Panc1 (cell line): ENCODE results near the gene OR5AU1. TPM values are rescaled to one million over a fixed set of nuclear protein-coding genes. Genes with fewer than 3 reads are reported as not detected.

Experiments used
- ATAC-seq: fragments of 200-7000 bp; cut with Tn5 transposase; 2 replicates; pipeline ENCODE4 v1.9.1; 2020; ENCODE audit warnings: mild to moderate bottlenecking, moderate library complexity
- BruUV-seq: library from RNA; stranded (reverse); fragments of 400-500 nt; replicated peaks from 2 replicates; lab custom pipeline; 2021; lab: Mats Ljungman, UMichigan
- CTCF ChIA-PET: fragments of 300-600 bp; sonication (Branson Sonifier 250); formaldehyde crosslinking; loops from one replicate; lab custom pipeline; 2022; ENCODE audit warnings: antibody characterized with exemption; lab: Charles Lee
- POLR2A ChIA-PET: fragments of 300-600 bp; sonication (Branson Sonifier 250); formaldehyde crosslinking; loops from one replicate; lab custom pipeline; 2022; ENCODE audit warnings: antibody characterized with exemption; lab: Charles Lee
- DNase-seq: peaks from one replicate; pipeline ENCODE4 v3.0.0-alpha.2; 2010; ENCODE audit warnings: low read depth, low spot score
- H3K27ac ChIP-seq: 2 replicates; pipeline ENCODE4 v1.5.1; 2011; ENCODE audit warnings: mild to moderate bottlenecking, low read length, inconsistent platforms
- H3K27me3 ChIP-seq: fragments of 200-500 bp; sonication (Bioruptor generic); 2 replicates; pipeline ENCODE4 v1.6.0; 2014; ENCODE audit warnings: low read length, inconsistent platforms; ENCODE audit not compliant: control insufficient read depth, insufficient read depth
- H3K36me3 ChIP-seq: fragments of 200-500 bp; sonication (Bioruptor generic); 2 replicates; pipeline ENCODE4 v1.5.1; 2014; ENCODE audit warnings: inconsistent platforms, mild to moderate bottlenecking, low read length, moderate library complexity; ENCODE audit not compliant: control insufficient read depth, insufficient read depth
- H3K4me1 ChIP-seq: 2 replicates; pipeline ENCODE4 v1.5.1; 2011; ENCODE audit warnings: inconsistent platforms, mild to moderate bottlenecking, low read length, moderate library complexity; ENCODE audit not compliant: control insufficient read depth, insufficient read depth
- H3K4me3 ChIP-seq, 2 experiments: 2 replicates each; pipeline ENCODE4 v1.5.1; 2011 to 2012; ENCODE audit warnings: low read depth in 2 of 2, low read length in 2 of 2, mild to moderate bottlenecking in 2 of 2, inconsistent platforms in 1 of 2, moderate library complexity in 1 of 2
- H3K9me3 ChIP-seq: fragments of 200-500 bp; sonication (Bioruptor generic); 2 replicates; pipeline ENCODE4 v1.5.1; 2014; ENCODE audit warnings: low read depth, mild to moderate bottlenecking, inconsistent platforms, low read length, moderate library complexity; ENCODE audit not compliant: control insufficient read depth, insufficient read depth
- POLR2AphosphoS5 ChIP-seq: IDR thresholded peaks from 2 replicates; pipeline ENCODE4 v1.6.1; 2012; ENCODE audit warnings: mild to moderate bottlenecking, low read depth, low read length, moderate library complexity
- SIN3A ChIP-seq: IDR thresholded peaks from 2 replicates; pipeline ENCODE4 v1.6.1; 2012; ENCODE audit warnings: low read depth, mild to moderate bottlenecking, low read length, moderate library complexity, borderline replicate concordance; ENCODE audit not compliant: insufficient read depth
- TCF7L2 ChIP-seq: IDR thresholded peaks from 2 replicates; pipeline ENCODE4 v1.6.1; 2011; ENCODE audit warnings: mild to moderate bottlenecking, low read depth, low read length, inconsistent platforms
- in situ Hi-C: cut with HindIII; loops from 2 replicates; pipeline ENCODE4 v1.10.0; 2016; ENCODE audit warnings: low sequenced_read_pairs, low pct_unique_long_range_greater_than_20kb
- intact Hi-C: fragments of 100-400 bp; cut with micrococcal nuclease; formaldehyde crosslinking; loops from one replicate; pipeline ENCODE4 v1.10.0; 2022; ENCODE audit not compliant: unreplicated experiment
- total RNA-seq: library from RNA; stranded (reverse); gene quantifications from one replicate; pipeline ENCODE4 v1.2.1, GENCODE V29; 2021; ENCODE audit not compliant: unreplicated experiment
- TF ChIP-seq, protein P1 (sequence below), 2 experiments: IDR thresholded peaks; 2 replicates each; pipeline ENCODE4 v1.6.1; 2011 to 2012; ENCODE audit warnings: low read depth in 2 of 2, control low read depth in 1 of 2, low read length in 1 of 2, mild to moderate bottlenecking in 1 of 2, moderate library complexity in 1 of 2; ENCODE audit not compliant: insufficient read depth in 1 of 2
- TF ChIP-seq, protein P2 (sequence below): fragments of 450-650 bp; IDR thresholded peaks from 2 replicates; pipeline ENCODE4 v1.5.1; 2017; ENCODE audit warnings: mild to moderate bottlenecking

OR5AU1 gene
- total RNA-seq, 1 experiment from 2014 or later: not detected

GRCh38 chr14:21123429-21123828, 32.4 kb downstream of the OR5AU1 start:
- H3K4me1 ChIP-seq: no peaks in the 10 kb centered on the region
- no peak overlapping the region for H3K4me3 ChIP-seq
- CTCF ChIA-PET: no interaction called here
- TF ChIP-seq SIN3A (no peak), POLR2AphosphoS5 (no peak), TCF7L2 (no peak)
- 0 out of 2 replicates have a peak, but pooled peaks cover 2% of the 10 kb centered on the region for H3K27me3 ChIP-seq
- DNase-seq: no peak
- no peaks in the 10 kb centered on the region for H3K9me3 ChIP-seq
- no TSS peak for BruUV-seq
- in situ Hi-C loops (no loop called here), intact Hi-C loops (no loop called here)
- no peaks in the 10 kb centered on the region for H3K36me3 ChIP-seq
- H3K27ac ChIP-seq: no peak overlapping the region
- ATAC-seq: no peak
- POLR2A ChIA-PET: no interaction called here

DNA sequence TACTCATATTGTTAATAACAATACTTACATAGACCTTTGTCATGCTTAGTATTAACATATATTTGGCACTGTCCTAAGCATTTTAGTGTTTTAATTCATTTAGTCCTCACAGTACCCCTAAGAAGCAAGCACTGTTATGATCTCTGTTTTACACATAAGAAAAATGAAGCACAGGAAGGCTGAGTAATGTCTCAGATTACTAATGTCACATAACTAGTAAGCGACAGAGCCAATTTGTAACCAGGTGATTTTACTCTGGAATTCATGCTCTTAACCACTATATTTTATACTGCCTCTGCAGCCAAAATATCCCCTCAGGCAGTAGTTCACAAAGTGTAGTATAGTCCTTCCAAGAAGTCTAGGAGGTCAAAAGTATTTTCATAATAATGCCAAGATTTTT, 34.7 kb downstream of the OR5AU1 start:
- BruUV-seq: no TSS peak
- CTCF ChIA-PET: interaction anchor here (0.7 kb wide), 1 partner anchor 16 kb away, joined by 5 read pairs; no protein-coding TSS in a partner anchor
- no peak for DNase-seq
- TF ChIP-seq SIN3A (no peak), POLR2AphosphoS5 (no peak), TCF7L2 (no peak)
- TF ChIP-seq, protein P1, sequence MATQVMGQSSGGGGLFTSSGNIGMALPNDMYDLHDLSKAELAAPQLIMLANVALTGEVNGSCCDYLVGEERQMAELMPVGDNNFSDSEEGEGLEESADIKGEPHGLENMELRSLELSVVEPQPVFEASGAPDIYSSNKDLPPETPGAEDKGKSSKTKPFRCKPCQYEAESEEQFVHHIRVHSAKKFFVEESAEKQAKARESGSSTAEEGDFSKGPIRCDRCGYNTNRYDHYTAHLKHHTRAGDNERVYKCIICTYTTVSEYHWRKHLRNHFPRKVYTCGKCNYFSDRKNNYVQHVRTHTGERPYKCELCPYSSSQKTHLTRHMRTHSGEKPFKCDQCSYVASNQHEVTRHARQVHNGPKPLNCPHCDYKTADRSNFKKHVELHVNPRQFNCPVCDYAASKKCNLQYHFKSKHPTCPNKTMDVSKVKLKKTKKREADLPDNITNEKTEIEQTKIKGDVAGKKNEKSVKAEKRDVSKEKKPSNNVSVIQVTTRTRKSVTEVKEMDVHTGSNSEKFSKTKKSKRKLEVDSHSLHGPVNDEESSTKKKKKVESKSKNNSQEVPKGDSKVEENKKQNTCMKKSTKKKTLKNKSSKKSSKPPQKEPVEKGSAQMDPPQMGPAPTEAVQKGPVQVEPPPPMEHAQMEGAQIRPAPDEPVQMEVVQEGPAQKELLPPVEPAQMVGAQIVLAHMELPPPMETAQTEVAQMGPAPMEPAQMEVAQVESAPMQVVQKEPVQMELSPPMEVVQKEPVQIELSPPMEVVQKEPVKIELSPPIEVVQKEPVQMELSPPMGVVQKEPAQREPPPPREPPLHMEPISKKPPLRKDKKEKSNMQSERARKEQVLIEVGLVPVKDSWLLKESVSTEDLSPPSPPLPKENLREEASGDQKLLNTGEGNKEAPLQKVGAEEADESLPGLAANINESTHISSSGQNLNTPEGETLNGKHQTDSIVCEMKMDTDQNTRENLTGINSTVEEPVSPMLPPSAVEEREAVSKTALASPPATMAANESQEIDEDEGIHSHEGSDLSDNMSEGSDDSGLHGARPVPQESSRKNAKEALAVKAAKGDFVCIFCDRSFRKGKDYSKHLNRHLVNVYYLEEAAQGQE (IDR thresholded peaks at IDR 0.05; ENCODE audit: insufficient read depth in 1 of 2, low read depth in 2 of 2, low read length in 1 of 2): no peak
- TF ChIP-seq, protein P2, sequence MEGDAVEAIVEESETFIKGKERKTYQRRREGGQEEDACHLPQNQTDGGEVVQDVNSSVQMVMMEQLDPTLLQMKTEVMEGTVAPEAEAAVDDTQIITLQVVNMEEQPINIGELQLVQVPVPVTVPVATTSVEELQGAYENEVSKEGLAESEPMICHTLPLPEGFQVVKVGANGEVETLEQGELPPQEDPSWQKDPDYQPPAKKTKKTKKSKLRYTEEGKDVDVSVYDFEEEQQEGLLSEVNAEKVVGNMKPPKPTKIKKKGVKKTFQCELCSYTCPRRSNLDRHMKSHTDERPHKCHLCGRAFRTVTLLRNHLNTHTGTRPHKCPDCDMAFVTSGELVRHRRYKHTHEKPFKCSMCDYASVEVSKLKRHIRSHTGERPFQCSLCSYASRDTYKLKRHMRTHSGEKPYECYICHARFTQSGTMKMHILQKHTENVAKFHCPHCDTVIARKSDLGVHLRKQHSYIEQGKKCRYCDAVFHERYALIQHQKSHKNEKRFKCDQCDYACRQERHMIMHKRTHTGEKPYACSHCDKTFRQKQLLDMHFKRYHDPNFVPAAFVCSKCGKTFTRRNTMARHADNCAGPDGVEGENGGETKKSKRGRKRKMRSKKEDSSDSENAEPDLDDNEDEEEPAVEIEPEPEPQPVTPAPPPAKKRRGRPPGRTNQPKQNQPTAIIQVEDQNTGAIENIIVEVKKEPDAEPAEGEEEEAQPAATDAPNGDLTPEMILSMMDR: no peak
- in situ Hi-C loops (no loop called here), intact Hi-C loops (no loop called here)
- H3K27ac ChIP-seq: no peak overlapping the region
- POLR2A ChIA-PET: no interaction called here
- H3K4me3 ChIP-seq: no peak overlapping the region
- ATAC-seq: no peak
- H3K9me3 ChIP-seq: no peaks in the 10 kb centered on the region
- H3K4me1 ChIP-seq: no peaks in the 10 kb centered on the region
- no peaks in the 10 kb centered on the region for H3K36me3 ChIP-seq
- 0 out of 2 replicates have a peak, but pooled peaks cover 2% of the 10 kb centered on the region for H3K27me3 ChIP-seq

GRCh38 chr14:21120686-21121085, 35.2 kb downstream of the OR5AU1 start:
- Histone ChIP-seq H3K4me1 (no peaks in the 10 kb centered on the region), H3K27ac (no peak overlapping the region), H3K9me3 (no peaks in the 10 kb centered on the region), H3K36me3 (no peaks in the 10 kb centered on the region), H3K27me3 (0 out of 2 replicates have a peak, but pooled peaks cover 2% of the 10 kb centered on the region), H3K4me3 (no peak overlapping the region)
- in situ Hi-C loops: no loop called here
- ChIA-PET POLR2A (no interaction called here), CTCF (no interaction called here)
- intact Hi-C loops: no loop called here
- no peak for ATAC-seq
- no peak for DNase-seq
- BruUV-seq: no TSS peak
- TF ChIP-seq, protein P1 (IDR thresholded peaks at IDR 0.05; ENCODE audit: insufficient read depth in 1 of 2, low read depth in 2 of 2, low read length in 1 of 2): no peak
- TF ChIP-seq, protein P2: no peak
- TF ChIP-seq POLR2AphosphoS5 (no peak), TCF7L2 (no peak), SIN3A (no peak)
